Mammary epithelial cell (primary cell): Measurements from ENCODE around the gene SCAANT1.

Source experiments
- EZH2 ChIP-seq: IDR thresholded peaks from 2 replicates; pipeline ENCODE4 v1.6.1; 2012; ENCODE audit warnings: low read length, inconsistent platforms, borderline replicate concordance
- TF ChIP-seq, protein P1 (sequence below), 2 donors: IDR thresholded peaks in 1 of 2; conservative IDR thresholded peaks in 1 of 2; 2 replicates each; pipeline ENCODE4 v1.5.1; 2011 to 2012; ENCODE audit warnings: inconsistent platforms in 2 of 2, low read length in 2 of 2, mild to moderate bottlenecking in 2 of 2, control low read depth in 1 of 2, low read depth in 1 of 2; ENCODE audit not compliant: insufficient read depth in 1 of 2; ENCODE audit errors: extremely low read depth in 1 of 2

DNA sequence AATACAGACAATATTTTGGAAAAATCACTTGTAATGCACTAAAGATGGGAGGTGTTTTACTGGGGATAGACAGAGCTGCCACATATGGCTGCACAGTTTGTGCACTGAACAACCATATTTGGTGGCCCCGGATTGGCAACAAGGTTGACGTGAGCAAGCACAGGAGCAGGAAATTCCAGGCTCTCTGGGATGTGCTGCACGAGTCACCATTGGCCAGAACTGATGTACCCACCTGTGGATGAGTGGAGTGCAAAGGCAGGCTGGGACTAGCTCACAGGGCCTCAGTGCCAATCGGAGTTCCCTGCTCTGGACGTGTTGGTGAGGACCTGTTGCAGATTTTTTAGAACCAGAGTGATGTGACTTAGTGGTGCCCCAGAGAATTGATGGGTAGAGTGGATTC, 42.0 kb upstream of the SCAANT1 start:
- TF ChIP-seq, protein P1, sequence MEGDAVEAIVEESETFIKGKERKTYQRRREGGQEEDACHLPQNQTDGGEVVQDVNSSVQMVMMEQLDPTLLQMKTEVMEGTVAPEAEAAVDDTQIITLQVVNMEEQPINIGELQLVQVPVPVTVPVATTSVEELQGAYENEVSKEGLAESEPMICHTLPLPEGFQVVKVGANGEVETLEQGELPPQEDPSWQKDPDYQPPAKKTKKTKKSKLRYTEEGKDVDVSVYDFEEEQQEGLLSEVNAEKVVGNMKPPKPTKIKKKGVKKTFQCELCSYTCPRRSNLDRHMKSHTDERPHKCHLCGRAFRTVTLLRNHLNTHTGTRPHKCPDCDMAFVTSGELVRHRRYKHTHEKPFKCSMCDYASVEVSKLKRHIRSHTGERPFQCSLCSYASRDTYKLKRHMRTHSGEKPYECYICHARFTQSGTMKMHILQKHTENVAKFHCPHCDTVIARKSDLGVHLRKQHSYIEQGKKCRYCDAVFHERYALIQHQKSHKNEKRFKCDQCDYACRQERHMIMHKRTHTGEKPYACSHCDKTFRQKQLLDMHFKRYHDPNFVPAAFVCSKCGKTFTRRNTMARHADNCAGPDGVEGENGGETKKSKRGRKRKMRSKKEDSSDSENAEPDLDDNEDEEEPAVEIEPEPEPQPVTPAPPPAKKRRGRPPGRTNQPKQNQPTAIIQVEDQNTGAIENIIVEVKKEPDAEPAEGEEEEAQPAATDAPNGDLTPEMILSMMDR (conservative IDR thresholded peaks at IDR 0.05 in 1 of 2, IDR thresholded peaks at IDR 0.05 in 1 of 2; ENCODE audit: extremely low read depth in 1 of 2, insufficient read depth in 1 of 2, low read depth in 1 of 2, low read length in 2 of 2) = no peak
- TF ChIP-seq EZH2 = no peak
